Measurements from ENCODE around the gene ATP1A1.

- TF ChIP-seq HNF4G (IDR thresholded peaks at IDR 0.05) (no peak), CTCF (IDR thresholded peaks at IDR 0.05; ENCODE audit: low read depth, low read length, missing input control) (no peak), MAX (IDR thresholded peaks at IDR 0.05) (no peak), YY1 (IDR thresholded peaks at IDR 0.05) (no peak), ZBTB33 (IDR thresholded peaks at IDR 0.05) (no peak), JUND (IDR thresholded peaks at IDR 0.05) (no peak), SP1 (IDR thresholded peaks at IDR 0.05) (no peak), EGR1 (IDR thresholded peaks at IDR 0.05; ENCODE audit: low read depth in 2 of 2) (no peak), REST (IDR thresholded peaks at IDR 0.05) (no peak), TAF1 (conservative IDR thresholded peaks at IDR 0.05) (no peak), ATF3 (IDR thresholded peaks at IDR 0.05) (no peak), FOXA1 (IDR thresholded peaks at IDR 0.05) (no peak), RAD21 (IDR thresholded peaks at IDR 0.05) (no peak)
Observed at GRCh38 chr1:116431870-116432500, 58.9 kb downstream of the ATP1A1 start.
